Left ventricle myocardium superior (tissue), 1 donor: ENCODE data around the gene OASL. TPM values are rescaled to one million over a fixed set of nuclear protein-coding genes. Genes with fewer than 3 reads are reported as not detected.

Source experiments
- ATAC-seq: fragments of 200-7000 bp; cut with Tn5 transposase; one replicate; pipeline ENCODE4 v1.9.1; 2020; ENCODE audit warnings: mild to moderate bottlenecking, moderate library complexity
- DNase-seq: peaks from one replicate; pipeline ENCODE4 v3.0.0-alpha.2; 2020
- intact Hi-C: fragments of 100-400 bp; cut with micrococcal nuclease; formaldehyde crosslinking; loops from one replicate; pipeline ENCODE4 v1.11.0; 2022
- total RNA-seq: library from RNA; stranded (reverse); fragmentation: NEBNext Ultra II Directional; extraction: Animal tissue kit (Norgen Biotek cat#: 25700); gene quantifications from one replicate; pipeline ENCODE4 v1.2.1, GENCODE V29; 2021
- donor health status: DM: no; HTN: yes; CAD: no; lungs with severe emphysema.

The OASL gene
- total RNA-seq, 1 donor from 2014 or later: 0.55 TPM

DNA sequence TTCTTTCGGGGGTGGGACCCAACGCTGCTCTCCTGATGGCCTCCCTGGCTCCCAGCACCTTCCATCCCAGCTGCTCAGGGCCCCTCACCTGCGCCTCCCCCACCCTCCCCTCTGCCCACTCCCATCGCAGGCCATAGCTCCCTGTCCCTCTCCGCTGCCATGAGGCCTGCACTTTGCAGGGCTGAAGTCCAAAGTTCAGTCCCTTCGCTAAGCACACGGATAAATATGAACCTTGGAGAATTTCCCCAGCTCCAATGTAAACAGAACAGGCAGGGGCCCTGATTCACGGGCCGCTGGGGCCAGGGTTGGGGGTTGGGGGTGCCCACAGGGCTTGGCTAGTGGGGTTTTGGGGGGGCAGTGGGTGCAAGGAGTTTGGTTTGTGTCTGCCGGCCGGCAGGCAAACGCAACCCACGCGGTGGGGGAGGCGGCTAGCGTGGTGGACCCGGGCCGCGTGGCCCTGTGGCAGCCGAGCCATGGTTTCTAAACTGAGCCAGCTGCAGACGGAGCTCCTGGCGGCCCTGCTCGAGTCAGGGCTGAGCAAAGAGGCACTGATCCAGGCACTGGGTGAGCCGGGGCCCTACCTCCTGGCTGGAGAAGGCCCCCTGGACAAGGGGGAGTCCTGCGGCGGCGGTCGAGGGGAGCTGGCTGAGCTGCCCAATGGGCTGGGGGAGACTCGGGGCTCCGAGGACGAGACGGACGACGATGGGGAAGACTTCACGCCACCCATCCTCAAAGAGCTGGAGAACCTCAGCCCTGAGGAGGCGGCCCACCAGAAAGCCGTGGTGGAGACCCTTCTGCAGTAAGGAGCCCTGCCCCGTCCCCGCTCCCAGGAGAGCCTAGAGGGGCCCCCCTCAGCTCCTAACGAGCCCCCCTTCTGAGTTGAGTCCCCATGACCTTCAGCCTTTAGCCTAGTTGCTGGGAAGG lies 60.5 kb downstream of the OASL start, which contains the start of gene HNF1A:
TSS of gene HNF1A (plus strand) at position 248 of the 924 bp plus-strand sequence. CDS start at position 474, 226 bp downstream.
- intact Hi-C loops: loop anchor here (10.0 kb wide), 1 partner anchor 374 kb away; no protein-coding TSS in a partner anchor
- ATAC-seq (no peak), DNase-seq (no peak)

GRCh38 chr12:120977531-120978295 lies 61.3 kb downstream of the OASL start:
- intact Hi-C loops: loop anchor here (10.0 kb wide), 1 partner anchor 373 kb away; no protein-coding TSS in a partner anchor
- ATAC-seq (no peak), DNase-seq (no peak)

GRCh38 chr12:120972870-120973543 lies 66.0 kb downstream of the OASL start:
- ATAC-seq (no peak), DNase-seq (no peak)
- intact Hi-C loops: loop anchor here (10.0 kb wide), 1 partner anchor 368 kb away; no protein-coding TSS in a partner anchor

DNA sequence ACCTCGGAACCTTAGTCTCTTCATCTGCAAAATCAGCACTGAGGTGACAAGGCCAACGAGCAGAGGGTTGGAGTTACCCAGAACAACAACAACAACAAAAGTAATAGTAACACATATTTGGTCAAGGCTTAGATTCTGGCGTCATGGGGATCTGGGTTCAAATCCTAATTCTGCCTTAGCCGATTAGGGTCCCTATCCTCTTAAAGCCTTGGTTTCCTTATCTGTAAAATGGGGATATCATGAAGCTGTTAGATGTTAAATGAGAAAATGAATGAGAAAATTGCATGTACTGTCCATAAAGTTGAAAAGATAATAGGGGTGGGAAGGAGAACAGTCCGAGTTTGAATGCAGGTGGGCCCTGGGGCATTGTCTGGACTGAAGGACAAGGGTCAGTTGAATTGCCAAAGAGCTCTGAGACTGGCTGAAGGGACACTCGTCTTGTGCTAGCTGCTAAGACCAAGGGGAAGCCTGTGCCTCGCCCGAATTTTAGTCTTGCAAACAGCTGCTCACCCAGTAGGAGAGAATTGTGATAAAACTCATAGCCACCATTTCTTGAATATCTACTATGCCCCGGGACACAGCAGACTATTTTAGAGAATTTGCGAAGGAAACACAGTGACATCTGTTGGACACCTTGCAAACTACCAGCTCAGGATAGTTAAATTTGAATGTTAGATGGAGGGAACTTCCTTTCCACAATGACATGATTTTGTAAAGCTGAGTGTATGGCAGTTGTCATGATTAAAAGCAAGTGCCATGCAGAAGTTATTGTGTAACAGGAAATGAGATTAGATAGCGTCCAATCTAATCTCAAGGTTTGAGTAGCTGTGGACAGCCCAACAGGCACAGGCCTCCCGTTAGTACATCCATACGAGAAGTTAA lies 67.5 kb downstream of the OASL start:
- peak; percentile 83 for ATAC-seq
- intact Hi-C loops: loop anchor here (10.0 kb wide), 1 partner anchor 367 kb away; no protein-coding TSS in a partner anchor
- DNase-seq: no peak

GRCh38 chr12:120970310-120970709 lies 68.7 kb downstream of the OASL start:
- DNase-seq: no peak
- ATAC-seq: no peak
- intact Hi-C loops: loop anchor here (10.0 kb wide), 1 partner anchor 366 kb away; no protein-coding TSS in a partner anchor

Other genes with a start within 250 kb of the OASL start
- 34.6 TPM for gene SPPL3, start 134.9 kb downstream of the OASL start, total RNA-seq
- gene HNF1A, start 60.7 kb downstream of the OASL start, total RNA-seq: not detected
- gene C12orf43, start 22.8 kb downstream of the OASL start, total RNA-seq: 8.7 TPM
- 1.9 TPM for gene P2RX7, start 93.6 kb upstream of the OASL start, total RNA-seq
- gene P2RX4, start 170.9 kb upstream of the OASL start, total RNA-seq: 4.9 TPM